GM23248 (cell line): ENCODE data around the gene CDH19. TPM values are rescaled to one million over a fixed set of nuclear protein-coding genes. Genes with fewer than 3 reads are reported as not detected.
"Not testable (repeated sequence)": the region's sequence is repeated elsewhere in the genome, so short reads cannot be mapped to it uniquely, and the experiment has no call there.

Experiments
- DNase-seq: peaks from one replicate; pipeline ENCODE4 v3.0.0-alpha.2; 2015
- H2AFZ ChIP-seq: fragments of 200-600 bp; sonication (generic); 2 replicates; pipeline ENCODE4 v1.6.1; 2016; ENCODE audit warnings: antibody characterized with exemption
- H3F3A ChIP-seq: fragments of 200-600 bp; sonication (generic); 2 replicates; pipeline ENCODE4 v1.6.1; 2016; ENCODE audit warnings: mild to moderate bottlenecking, antibody characterized with exemption, mixed run types; ENCODE audit not compliant: insufficient read depth
- H3K27ac ChIP-seq: fragments of 200-600 bp; sonication (generic); 2 replicates; pipeline ENCODE4 v1.5.1; 2016; ENCODE audit warnings: mild to moderate bottlenecking
- H3K27me3 ChIP-seq: fragments of 200-600 bp; sonication (generic); replicated peaks from 2 replicates; pipeline ENCODE4 v1.6.1; 2016; ENCODE audit warnings: mild to moderate bottlenecking; ENCODE audit not compliant: insufficient read depth
- H3K36me3 ChIP-seq: fragments of 200-600 bp; sonication (generic); 2 replicates; pipeline ENCODE4 v1.6.1; 2016; ENCODE audit warnings: low read depth, mild to moderate bottlenecking
- H3K4me1 ChIP-seq: fragments of 200-600 bp; sonication (generic); 2 replicates; pipeline ENCODE4 v1.6.1; 2016; ENCODE audit warnings: mild to moderate bottlenecking; ENCODE audit not compliant: insufficient read depth
- H3K4me2 ChIP-seq: fragments of 200-600 bp; sonication (generic); one replicate; pipeline ENCODE4 v1.6.1; 2016; ENCODE audit warnings: mild to moderate bottlenecking; ENCODE audit not compliant: unreplicated experiment
- H3K4me3 ChIP-seq: fragments of 200-600 bp; sonication (generic); 2 replicates; pipeline ENCODE4 v1.5.1; 2016; ENCODE audit warnings: mild to moderate bottlenecking
- H3K79me2 ChIP-seq: fragments of 200-600 bp; sonication (generic); 2 replicates; pipeline ENCODE4 v1.6.1; 2016; ENCODE audit warnings: mild to moderate bottlenecking; ENCODE audit not compliant: insufficient read depth
- H3K9ac ChIP-seq: fragments of 200-600 bp; sonication (generic); 2 replicates; pipeline ENCODE4 v1.6.1; 2016; ENCODE audit warnings: mild to moderate bottlenecking
- H3K9me2 ChIP-seq: fragments of 200-600 bp; sonication (generic); 2 replicates; pipeline ENCODE4 v1.6.1; 2016; ENCODE audit warnings: mixed run types, mild to moderate bottlenecking, moderate library complexity; ENCODE audit not compliant: insufficient read depth
- H3K9me3 ChIP-seq: fragments of 200-600 bp; sonication (generic); one replicate; pipeline ENCODE4 v1.6.1; 2017; ENCODE audit warnings: low read depth
- H4K20me1 ChIP-seq: fragments of 200-600 bp; sonication (generic); 2 replicates; pipeline ENCODE4 v1.6.0; 2016; ENCODE audit not compliant: insufficient read depth
- EZH2 ChIP-seq: fragments of 200-600 bp; sonication (generic); IDR thresholded peaks from 2 replicates; pipeline ENCODE4 v1.6.1; 2018; ENCODE audit warnings: antibody characterized with exemption, mild to moderate bottlenecking; ENCODE audit not compliant: insufficient read depth, poor library complexity, severe bottlenecking
- EZH2phosphoT487 ChIP-seq: fragments of 200-600 bp; sonication (generic); IDR thresholded peaks from 2 replicates; pipeline ENCODE4 v1.6.1; 2018; ENCODE audit warnings: antibody characterized with exemption, moderate library complexity, mild to moderate bottlenecking, low read depth; ENCODE audit not compliant: insufficient read depth
- WGBS, 2 experiments: methylation state at CpG; one replicate each; pipeline ENCODE4 v1.1.6; 2015 to 2017; ENCODE audit warnings: low lambda C conversion rate in 2 of 2, low coverage in 1 of 2; ENCODE audit errors: missing lambda C conversion rate in 2 of 2; 5-methylcytosine and 5-hydroxymethylcytosine counted together
- in situ Hi-C: fragments of 300-500 bp; cut with MboI; formaldehyde crosslinking; loops from 2 replicates; pipeline ENCODE4 v1.15.0; 2020
- polyA plus RNA-seq: library from polyadenylated mRNA; unstranded; fragments of >200 nt; fragmentation: Nextera tagmentation; extraction: Ambion mirVana; gene quantifications from 2 replicates; pipeline ENCODE4 v1.2.1, GENCODE V29; 2016
- total RNA-seq: library from RNA; depleted of rRNA; stranded (reverse); fragments of >200 nt; shearing (Covaris generic); gene quantifications from 2 replicates; pipeline ENCODE4 v1.2.3, GENCODE V29; 2014

The CDH19 gene
- total and polyA plus RNA-seq, 2 experiments from 2014 or later = not detected

DNA sequence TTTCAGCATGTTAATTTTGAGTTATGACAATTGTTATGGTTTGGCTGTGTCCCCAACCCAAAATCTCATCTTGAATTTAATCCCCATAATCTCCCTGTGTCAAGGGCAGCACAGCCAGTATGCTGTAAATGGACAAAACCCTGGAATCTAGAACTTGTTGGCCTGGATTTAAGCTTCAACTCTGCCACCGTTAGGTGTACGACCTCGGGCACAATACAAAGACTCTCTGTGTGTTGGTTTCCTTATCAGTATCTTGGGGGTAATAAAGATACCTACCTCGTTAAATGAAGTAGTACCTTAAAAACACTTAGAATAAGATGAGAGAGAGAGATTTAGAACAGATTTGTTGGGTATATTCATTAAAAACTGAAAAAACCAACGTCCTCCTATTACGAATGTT lies 106.5 kb downstream of the CDH19 start:
- Histone ChIP-seq H3K9ac (no peak overlapping the region), H3F3A (no peaks in the 10 kb centered on the region), H3K79me2 (no peaks in the 10 kb centered on the region), H3K9me2 (no peaks in the 10 kb centered on the region; the same call in 1 of the 2 replicates), H3K4me2 (no peak overlapping the region), H2AFZ (no peak overlapping the region), H3K9me3 (no peaks in the 10 kb centered on the region), H3K27ac (no peak overlapping the region), H4K20me1 (no peaks in the 10 kb centered on the region), H3K4me3 (no peak overlapping the region), H3K27me3 (no peaks in the 10 kb centered on the region), H3K4me1 (no peaks in the 10 kb centered on the region), H3K36me3 (no peaks in the 10 kb centered on the region)
- in situ Hi-C loops = no loop called here
- WGBS, 2 experiments = 27 to 33% methylated on average over 6 of the region's 6 CpGs
- TF ChIP-seq EZH2 (no peak), EZH2phosphoT487 (no peak)
- DNase-seq = no peak

DNA sequence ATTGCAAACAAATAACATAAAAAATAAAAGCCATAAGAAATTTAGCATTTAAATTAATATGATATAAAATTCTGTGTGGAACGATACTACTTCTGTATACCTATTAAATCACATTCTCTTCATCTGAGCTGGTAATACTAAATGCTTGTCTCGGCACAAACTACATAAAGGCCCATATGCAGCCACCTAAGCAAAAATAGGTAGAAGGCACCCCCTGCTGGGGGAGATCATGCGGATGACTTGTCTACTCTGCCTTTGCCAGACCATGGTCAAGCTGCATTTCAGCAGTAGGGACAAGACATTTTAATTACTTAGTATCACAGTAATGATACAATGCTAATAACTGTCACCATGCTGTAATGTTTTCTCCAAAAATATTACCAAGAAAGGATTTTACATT lies 108.0 kb downstream of the CDH19 start:
- Histone ChIP-seq H3K9ac (no peak overlapping the region), H3K9me3 (no peaks in the 10 kb centered on the region), H3K36me3 (no peaks in the 10 kb centered on the region), H3K4me3 (no peak overlapping the region), H2AFZ (no peak overlapping the region), H3K4me2 (no peak overlapping the region), H3F3A (no peaks in the 10 kb centered on the region), H3K79me2 (no peaks in the 10 kb centered on the region), H4K20me1 (no peaks in the 10 kb centered on the region), H3K27me3 (no peaks in the 10 kb centered on the region), H3K27ac (no peak overlapping the region), H3K4me1 (no peaks in the 10 kb centered on the region), H3K9me2 (no peaks in the 10 kb centered on the region)
- no peak for DNase-seq
- in situ Hi-C loops = no loop called here
- WGBS, 2 experiments = 39 to 52% methylated on average over 3 of the region's 3 CpGs
- TF ChIP-seq EZH2 (no peak), EZH2phosphoT487 (no peak)

DNA sequence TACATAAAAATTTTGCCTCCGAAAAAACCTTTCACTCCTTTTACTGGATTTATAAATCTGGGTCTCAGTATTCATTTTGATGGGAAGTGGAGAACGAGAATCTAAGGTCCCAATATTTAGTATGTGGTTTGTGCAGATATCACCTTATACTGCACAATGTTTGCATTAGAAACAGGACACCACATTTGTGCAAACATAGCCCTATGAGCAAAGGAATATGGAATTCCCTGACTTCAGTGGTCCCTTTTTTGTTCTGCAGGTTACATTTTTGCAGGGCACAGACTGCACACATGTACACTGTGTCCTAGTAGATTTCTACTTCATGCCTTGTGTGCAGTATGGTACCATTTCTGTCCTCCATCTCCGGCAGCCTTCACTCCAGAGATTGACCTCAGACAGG lies 130.0 kb downstream of the CDH19 start:
- no peak for DNase-seq
- Histone ChIP-seq H3K27ac (no peak overlapping the region), H3K4me2 (no peak overlapping the region), H3K36me3 (no peaks in the 10 kb centered on the region), H3K9me3 (peaks cover 4% of the 10 kb centered on the region), H3K79me2 (no peaks in the 10 kb centered on the region), H4K20me1 (no peaks in the 10 kb centered on the region), H3K9me2 (no peaks in the 10 kb centered on the region), H3K4me3 (no peak overlapping the region), H3K4me1 (no peaks in the 10 kb centered on the region), H2AFZ (no peak overlapping the region), H3K27me3 (no peaks in the 10 kb centered on the region), H3K9ac (no peak overlapping the region), H3F3A (no peaks in the 10 kb centered on the region)
- TF ChIP-seq EZH2phosphoT487 = no peak
- TF ChIP-seq EZH2 = no peak
- 7 to 10% methylated on average over 3 of the region's 3 CpGs for WGBS, 2 experiments
- in situ Hi-C loops = no loop called here

DNA sequence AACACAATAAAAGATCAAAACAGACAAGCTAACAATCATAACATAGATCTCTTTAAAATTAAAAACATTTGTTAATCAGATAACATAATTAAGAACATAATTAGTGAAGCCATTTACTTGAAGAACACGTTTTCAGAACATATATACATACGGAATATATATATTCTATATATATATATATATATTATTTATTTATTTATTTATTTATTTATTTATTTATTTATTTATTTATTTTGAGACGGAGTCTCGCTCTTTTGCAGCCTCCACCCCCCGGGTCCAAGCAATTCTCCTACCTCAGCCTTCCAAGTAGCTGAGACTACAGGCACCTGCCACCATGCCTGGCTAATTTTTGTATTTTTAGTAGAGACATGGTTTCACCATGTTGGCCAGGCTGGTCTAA lies 137.7 kb downstream of the CDH19 start:
- in situ Hi-C loops, H3K4me3 ChIP-seq, DNase-seq, H3K36me3 ChIP-seq, H3K9me3 ChIP-seq, H4K20me1 ChIP-seq, H3K27ac ChIP-seq, H3K27me3 ChIP-seq, H3K4me2 ChIP-seq, H3K4me1 ChIP-seq, H3K79me2 ChIP-seq, H3F3A ChIP-seq, H2AFZ ChIP-seq, H3K9me2 ChIP-seq, H3K9ac ChIP-seq: not testable (repeated sequence)
- 40 to 52% methylated on average over 5 of the region's 5 CpGs for WGBS, 2 experiments

DNA sequence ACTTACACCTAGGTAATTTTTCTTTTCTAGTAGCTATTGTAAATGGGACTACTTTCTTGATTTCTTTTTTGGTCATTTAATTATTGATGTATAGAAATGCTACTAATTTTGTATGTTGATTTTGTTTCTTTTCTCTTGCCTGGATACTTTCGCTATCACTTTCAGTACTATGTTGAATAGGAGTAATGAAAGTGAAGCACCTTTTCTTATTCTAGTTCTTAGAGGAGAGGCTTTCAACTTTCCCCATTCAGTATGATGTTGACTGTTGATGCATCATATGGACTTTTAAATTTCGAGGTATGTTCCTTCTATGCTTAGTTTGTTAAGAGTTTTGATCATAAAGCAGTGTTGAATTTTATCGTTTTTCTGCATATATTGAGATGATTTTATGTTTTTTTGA lies 142.5 kb downstream of the CDH19 start:
- Histone ChIP-seq H3K27me3 (no peaks in the 10 kb centered on the region), H3K4me1 (no peaks in the 10 kb centered on the region), H3K27ac (no peak overlapping the region), H3F3A (no peaks in the 10 kb centered on the region), H3K9me2 (no peaks in the 10 kb centered on the region), H3K9ac (no peak overlapping the region), H3K9me3 (no peaks in the 10 kb centered on the region), H3K4me3 (no peak overlapping the region), H4K20me1 (no peaks in the 10 kb centered on the region), H2AFZ (no peak overlapping the region), H3K4me2 (no peak overlapping the region), H3K36me3 (no peaks in the 10 kb centered on the region), H3K79me2 (no peaks in the 10 kb centered on the region)
- no peak for TF ChIP-seq EZH2
- no peak for DNase-seq
- in situ Hi-C loops = no loop called here
- WGBS, 2 experiments = 16 to 26% methylated on average over 3 of the region's 3 CpGs
